Measurements from ENCODE around the gene PRR36.
"Not testable (repeated sequence)": the region's sequence is repeated elsewhere in the genome, so short reads cannot be mapped to it uniquely, and the experiment has no call there.

The PRR36 gene

GRCh38 chr19:7870571-7871436 lies 3.4 kb downstream of the PRR36 start:
- peak; percentile 72 for DNase-seq

- DNase-seq: peak; percentile 28
Measured at GRCh38 chr19:7869910-7870511, 4.2 kb downstream of the PRR36 start.

GRCh38 chr19:7869453-7869909 lies 4.7 kb downstream of the PRR36 start:
- DNase-seq: peak; percentile 45

- peak; percentile 77 for DNase-seq
Measured at GRCh38 chr19:7868671-7869452, 5.3 kb downstream of the PRR36 start.

- DNase-seq: no peak
Measured at GRCh38 chr19:7868326-7868670, 5.9 kb downstream of the PRR36 start.

GRCh38 chr19:7867092-7867844 lies 6.9 kb downstream of the PRR36 start:
- no peak for DNase-seq

GRCh38 chr19:7866399-7867091 lies 7.6 kb downstream of the PRR36 start:
- no peak for DNase-seq

- DNase-seq: no peak
Measured at GRCh38 chr19:7865262-7865911, 8.8 kb downstream of the PRR36 start.

GRCh38 chr19:7864690-7865074 lies 9.5 kb downstream of the PRR36 start:
- DNase-seq: no peak

- DNase-seq: no peak
Measured at GRCh38 chr19:7863971-7864689, 10.1 kb downstream of the PRR36 start.

GRCh38 chr19:7863157-7863970 lies 10.8 kb downstream of the PRR36 start:
- no peak for DNase-seq

GRCh38 chr19:7862413-7862951 lies 11.7 kb downstream of the PRR36 start:
- DNase-seq: no peak

- DNase-seq: no peak
Measured at GRCh38 chr19:7861619-7862412, 12.4 kb downstream of the PRR36 start.

GRCh38 chr19:7860714-7861618 lies 13.2 kb downstream of the PRR36 start:
- no peak for DNase-seq

- DNase-seq: no peak
Measured at GRCh38 chr19:7859831-7860713, 14.1 kb downstream of the PRR36 start.

GRCh38 chr19:7859087-7859486 lies 15.1 kb downstream of the PRR36 start:
- not testable (repeated sequence) for DNase-seq

Measured in NCI-H774 (cell line).